Measurements from ENCODE around the gene ARID1B.
A peak's percentile ranks its signal among the peaks of the same experiment; 100 is the strongest.

ARID1B gene

DNA sequence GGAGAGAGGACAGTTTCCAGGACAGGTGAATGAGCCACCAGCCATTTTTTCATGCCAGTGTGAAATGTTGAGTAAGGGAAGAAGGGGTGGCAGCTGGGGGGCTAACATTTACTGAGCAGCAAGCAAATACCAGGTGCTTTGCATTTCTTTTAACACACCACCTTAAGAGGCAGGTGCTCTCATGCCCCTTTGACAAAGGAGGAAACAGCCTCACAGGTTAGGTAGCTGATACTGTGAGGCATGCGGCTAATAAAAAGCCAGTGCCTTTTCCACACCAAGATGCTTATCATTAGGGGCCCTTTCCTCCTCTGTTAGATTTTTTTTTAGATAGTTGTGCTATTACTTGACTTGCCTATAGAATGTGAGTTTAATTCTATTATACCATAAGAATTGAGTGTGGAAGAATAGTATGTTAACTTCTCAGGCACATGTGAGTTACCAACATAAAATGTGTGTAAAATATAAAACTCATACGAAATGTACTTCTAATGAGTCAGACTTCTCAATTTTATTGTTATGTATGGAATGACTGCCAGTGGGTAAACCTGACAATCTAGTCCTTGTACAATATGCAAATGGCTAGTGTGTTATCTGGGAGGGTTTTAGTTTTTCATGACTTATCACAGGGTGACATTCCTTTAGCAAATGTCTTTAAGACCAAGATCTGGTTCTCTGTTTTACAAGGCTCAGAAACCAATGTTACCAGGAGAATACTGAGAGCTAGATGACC, 286.2 kb downstream of the ARID1B start:
- no peak for DNase-seq

- no peak for DNase-seq
These were observed 286.7 kb downstream of the ARID1B start for GRCh38 chr6:157063923-157064322.

- DNase-seq: no peak
These were observed 287.3 kb downstream of the ARID1B start for GRCh38 chr6:157064502-157064901.

DNA sequence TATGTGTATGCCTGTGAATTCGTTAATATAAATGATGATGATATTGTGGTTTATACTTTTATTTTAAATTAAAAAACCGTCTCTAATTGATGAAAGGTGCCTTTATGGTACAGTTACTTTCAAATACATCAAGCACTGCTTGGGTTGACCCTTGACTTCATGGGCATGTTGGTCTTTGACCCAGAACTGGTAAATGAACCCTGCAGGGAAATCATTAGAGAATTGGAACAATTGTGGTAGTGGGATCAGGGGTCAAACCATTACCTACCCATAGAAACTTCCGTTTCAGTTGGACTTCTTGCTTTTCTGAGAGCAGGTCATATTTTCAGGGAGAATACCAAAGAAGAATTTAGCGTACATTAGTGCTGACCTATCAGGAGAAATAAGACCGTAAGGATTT, 288.2 kb downstream of the ARID1B start:
- DNase-seq: no peak

DNA sequence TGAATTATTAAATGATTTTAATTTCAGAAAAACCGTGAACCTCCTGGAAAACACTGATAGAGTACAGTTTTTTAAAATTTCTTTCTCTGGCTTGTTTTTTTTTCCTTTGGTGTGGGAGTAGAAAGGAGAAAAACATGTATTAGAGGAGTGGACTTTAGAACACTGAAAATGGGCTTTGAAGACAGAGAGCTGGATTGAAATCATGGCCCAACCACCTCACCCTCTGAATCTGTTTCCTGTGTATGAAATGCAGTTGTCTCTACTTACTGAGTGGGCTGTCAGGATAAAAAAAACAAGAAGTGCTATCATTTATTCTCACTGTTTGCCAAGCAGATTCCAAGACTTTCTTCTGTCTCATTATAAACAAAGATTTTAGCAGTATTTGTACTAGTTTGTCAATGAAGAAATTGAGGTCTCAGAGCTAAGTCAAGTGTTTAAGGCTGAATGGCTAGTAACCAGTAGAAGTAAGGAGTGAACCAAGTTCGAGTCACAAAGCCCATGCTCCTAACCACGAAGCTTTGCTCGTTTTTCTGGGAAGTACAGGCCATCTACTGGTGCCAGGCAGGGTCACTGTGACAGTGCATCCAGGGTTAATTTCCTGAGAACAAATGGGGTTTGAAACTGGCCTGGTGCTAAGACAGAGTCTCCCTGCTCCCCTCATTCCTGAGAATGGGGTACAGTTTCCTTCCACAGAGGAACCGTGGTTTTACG, 289.8 kb downstream of the ARID1B start:
- DNase-seq: no peak

DNA sequence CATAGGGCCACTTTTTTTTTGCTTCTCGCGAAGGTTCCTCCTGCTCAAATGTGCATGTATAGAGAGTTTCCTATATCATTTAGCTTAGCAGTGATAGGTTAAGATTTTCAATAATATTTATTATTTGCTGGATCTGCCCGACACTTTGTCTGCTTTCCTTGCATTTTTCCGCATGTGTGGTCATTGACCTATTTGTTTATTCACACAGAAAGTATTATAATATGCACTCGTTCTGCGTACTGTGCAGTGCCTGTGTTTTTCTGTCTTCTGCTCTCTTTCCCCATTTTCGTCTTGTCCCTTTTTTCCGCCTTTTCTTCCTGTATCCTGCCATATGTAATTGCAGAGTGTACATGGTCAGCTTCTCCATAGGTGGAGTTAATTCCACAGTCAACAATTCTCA, 290.3 kb downstream of the ARID1B start:
- no peak for DNase-seq

- no peak for DNase-seq
These were observed 291.6 kb downstream of the ARID1B start for GRCh38 chr6:157068691-157069324.

DNA sequence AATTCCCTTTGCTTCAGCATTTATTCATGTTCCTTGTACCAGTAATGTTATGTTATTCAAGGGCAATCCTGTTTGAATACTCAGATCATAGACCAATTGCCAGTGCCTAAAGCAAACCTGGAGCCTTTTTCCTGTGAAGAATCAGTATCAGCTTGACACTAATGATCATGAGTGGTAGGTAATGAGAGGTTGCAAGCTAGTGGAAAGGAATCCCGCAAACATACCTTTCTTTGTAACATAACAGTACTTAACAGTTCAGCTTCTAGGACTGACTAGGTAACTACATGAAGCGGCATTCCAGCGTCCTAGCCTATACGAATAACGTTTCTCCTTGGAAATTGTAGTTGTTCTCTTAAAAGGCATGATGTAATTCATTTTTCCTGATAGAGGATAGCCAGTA, 292.4 kb downstream of the ARID1B start:
- no peak for DNase-seq

DNA sequence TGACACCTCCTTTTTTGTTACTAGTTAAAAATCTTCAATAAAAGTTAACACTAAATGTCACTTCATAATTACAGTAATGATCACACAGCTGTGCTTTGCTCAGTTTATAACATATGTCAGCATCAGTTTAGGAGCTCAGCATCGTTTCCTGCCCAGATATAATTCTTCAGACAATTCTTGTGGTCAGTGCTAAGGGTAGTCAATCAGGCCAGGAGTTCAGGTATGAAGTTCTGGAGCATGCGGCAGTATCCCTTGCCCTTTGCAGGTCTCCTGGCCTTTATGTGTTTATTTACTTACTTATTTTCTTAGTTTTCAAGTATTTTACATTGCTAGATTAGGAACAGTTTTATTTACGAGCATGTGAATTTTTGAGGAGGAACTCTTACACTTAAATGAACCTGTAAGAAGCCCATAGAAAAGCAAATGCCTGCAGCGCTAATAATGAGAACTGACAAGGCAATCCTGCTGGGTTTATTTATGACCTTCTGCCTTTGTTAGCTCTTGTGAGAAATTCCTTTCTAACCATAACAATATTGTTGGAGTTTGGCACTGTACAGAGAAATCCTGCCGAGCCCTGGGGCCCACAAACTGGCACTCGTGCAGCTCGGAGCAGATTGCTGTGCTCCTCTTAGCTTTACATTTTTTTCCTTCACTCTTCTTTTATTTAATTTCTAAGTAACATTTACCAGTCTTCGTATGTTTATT, 293.4 kb downstream of the ARID1B start:
- peak; percentile 68 to 90 for DNase-seq

DNA sequence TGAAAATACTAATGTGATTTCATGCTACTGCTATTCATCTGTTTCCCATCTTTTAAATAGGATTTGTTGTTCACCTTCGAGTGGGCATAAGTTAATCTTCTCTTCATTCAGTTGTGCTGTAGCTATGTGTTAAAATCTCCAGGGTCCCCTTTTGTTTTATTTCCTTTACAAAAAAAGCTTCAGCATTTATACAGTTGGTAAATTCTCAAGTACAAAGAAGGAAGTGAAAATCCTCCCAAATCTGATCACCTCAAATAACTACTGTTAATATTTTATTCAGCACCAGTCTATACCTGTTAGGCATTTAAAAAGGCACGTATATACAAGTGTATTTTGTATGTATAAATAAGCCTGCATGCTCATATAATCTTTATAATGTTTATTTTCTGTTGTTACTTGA, 294.9 kb downstream of the ARID1B start:
- DNase-seq: no peak

GRCh38 chr6:157073596-157073995, 296.4 kb downstream of the ARID1B start:
- DNase-seq: no peak

DNA sequence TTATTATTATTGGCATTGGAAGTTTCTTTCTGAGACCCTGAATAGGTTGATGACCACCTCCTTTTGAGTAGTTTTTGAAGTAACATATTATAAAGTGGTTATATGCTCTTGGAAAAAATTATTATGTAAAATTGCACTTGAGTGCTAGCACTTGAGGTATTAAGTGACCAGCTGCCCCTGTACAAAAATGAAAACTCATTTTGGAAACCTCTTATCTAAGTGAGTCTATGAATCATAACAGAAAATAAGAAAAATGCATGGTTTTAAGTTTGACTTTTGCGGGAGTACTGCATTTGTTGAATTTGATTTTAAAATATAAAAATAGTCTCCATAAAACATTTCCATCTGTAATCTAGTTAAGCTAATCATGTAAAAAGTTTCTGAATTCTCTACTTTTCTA, 297.8 kb downstream of the ARID1B start:
- DNase-seq: no peak

DNA sequence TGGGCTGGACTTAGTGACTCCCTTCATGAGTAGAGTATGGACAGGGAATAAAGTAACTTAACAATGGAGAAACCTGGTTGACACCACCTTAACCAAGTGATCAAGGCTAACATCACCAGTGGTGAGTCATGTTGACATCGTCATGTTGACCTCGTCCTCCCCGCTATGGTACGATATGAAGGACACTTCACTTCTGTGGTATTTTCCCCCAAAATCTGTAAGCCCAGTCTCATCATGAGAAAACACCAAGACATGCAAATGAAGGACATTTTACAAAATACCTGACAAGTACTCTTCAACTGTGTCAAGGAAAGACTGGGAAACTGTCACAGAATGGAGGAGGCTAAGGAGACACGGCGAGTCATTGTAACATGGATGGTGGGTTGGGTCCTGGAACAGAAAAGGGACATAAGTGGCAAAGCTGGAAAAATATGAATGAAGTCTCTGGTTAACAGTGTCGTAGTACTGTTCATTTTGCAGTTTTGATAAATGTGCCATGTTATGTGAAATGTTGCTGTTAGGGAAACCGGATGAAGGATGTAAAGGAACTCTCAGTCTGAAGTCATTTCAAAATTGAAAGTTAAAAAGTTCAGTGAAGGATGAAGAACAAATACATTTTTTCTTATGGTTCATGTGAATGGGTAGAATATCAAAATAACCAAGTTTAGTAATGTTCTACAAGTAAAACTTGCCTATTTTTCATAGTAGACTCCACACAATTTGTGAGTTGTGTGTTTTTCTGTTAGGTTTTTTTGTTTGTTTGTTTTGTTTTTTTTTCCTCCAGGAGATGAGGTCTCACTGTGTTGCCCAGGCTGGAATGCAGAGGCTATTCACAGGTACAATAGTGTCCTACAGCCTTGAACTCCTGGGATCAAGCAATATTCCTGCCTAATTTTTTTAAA, 298.6 kb downstream of the ARID1B start:
- no peak for DNase-seq

DNA sequence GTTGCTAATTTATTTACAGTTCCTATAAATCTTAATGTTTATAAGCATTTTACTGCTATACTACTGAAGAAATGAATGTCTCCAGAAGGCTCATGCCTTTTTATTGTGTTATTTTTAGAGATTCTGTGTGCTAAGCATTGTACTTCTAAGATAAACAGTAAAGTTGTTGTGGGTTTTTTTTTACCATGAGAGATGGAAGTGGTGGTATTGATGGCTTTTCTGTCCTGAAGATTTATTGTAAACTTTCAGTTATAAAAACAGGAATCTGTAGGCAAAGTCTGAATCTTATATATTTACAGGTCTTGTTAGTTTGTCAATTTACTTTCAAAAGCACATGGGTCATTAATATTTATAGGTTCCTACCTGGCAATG, 299.3 kb downstream of the ARID1B start:
- no peak for DNase-seq

DNA sequence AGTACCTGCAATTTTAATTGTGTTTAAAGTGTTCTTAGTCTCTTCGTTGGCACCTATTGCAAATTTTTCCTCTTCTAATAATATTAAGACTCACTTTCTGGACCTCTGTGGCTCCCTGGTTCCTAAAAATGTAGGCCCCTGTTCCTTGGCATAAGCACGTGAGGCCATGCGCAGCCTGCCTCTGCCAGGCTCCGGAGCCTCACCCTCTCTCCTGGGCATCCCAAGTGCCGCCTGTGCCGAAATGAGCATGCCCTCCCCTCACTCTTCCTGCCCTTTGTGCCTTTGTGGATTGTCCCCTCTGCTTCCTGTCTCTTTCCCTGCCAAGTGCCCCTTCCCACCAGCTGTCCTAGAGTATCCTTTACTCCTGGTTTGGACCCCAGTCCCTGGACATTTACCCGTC, 300.1 kb downstream of the ARID1B start:
- no peak for DNase-seq

DNA sequence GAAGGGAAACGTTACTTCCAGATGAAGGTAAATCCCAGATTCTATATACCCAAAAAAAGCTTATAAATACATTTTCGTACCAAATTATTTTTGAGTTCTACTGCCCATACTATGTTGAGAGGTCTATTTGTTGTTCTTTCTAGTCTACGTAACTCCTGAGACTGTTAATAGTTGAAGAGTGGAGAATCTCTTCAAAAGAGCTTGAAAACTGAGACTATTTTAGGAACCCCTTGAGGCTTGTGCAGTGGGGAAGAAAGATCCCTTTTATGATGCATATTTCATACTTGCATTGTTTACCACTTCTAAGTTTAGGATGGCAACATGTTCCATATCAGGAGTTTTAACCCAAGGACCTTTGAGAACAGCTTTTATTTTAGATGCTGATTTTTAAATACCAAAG, 301.1 kb downstream of the ARID1B start:
- DNase-seq: no peak

DNA sequence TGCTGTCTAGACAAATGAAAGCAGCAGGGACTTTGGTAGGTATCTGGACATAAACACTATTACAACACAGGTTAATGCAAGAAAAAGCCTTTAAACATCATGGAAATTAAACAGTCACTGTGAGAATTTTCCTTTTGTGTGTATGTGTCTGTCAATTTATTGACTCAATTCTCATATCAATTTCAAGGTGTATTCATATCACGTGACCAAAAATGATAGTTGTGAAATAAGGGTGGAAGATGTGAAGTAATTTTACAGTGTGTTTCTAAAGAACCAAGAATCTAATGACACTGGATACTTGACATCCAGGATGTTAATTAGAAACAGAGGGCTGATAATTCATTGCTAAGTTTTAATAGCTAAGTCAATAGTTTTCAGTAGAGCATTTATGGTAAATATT, 302.1 kb downstream of the ARID1B start:
- no peak for DNase-seq

DNA sequence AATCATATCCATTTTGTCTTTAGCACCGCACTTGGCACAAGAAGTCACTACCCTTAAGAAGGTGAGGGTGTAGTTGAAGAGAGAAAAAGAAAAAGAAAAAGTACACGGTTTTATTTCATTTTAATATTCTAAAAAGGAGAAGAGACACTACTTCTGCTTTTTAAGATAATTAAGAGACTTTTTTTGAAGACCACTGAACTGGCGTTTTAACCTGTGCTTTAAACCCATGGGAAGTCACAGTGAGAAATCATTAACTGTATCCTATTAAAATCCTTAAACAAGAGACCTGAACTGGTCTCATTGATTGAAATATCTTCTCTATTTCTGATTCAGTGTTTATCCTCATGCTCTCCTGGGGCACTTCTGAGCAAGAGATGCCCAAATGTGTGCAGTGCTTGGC, 302.6 kb downstream of the ARID1B start:
- DNase-seq: no peak

- DNase-seq: no peak
These were observed 303.8 kb downstream of the ARID1B start for GRCh38 chr6:157080986-157081391.

GRCh38 chr6:157083343-157083742, 306.2 kb downstream of the ARID1B start:
- DNase-seq: no peak

- no peak for DNase-seq
These were observed 309.5 kb downstream of the ARID1B start for GRCh38 chr6:157086632-157087031.

DNA sequence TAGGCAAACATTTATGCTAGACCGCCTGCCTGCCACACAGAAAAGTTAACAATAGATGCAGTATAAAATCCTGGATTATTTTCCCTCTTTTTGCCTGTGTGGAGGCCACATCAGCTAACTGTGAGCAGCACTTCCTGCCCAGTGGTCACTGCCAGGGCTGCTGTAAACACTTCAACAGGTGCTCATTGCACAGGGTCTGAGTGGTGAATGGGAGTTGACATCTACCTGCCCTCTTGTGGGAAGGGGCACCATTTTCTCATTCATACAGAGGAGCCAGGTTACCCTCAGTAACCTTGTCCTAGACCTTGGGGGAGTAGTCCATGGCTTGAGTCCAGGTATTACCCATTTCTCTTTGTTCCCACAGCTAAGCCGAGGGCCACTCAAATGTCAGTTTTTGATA, 310.8 kb downstream of the ARID1B start:
- DNase-seq: no peak

GRCh38 chr6:157088841-157089240, 311.7 kb downstream of the ARID1B start:
- DNase-seq: no peak
